B cell (primary cell): Measurements from ENCODE around the gene RNGTT. TPM values are rescaled to one million over a fixed set of nuclear protein-coding genes. Genes with fewer than 3 reads are reported as not detected.
A peak's percentile ranks its signal among the peaks of the same experiment; 100 is the strongest.

Experiments
- ATAC-seq: fragments of 200-7000 bp; cut with Tn5 transposase; one replicate; pipeline ENCODE4 v1.10.0; 2021; ENCODE audit warnings: low read depth, mild to moderate bottlenecking, moderate number of reproducible peaks, moderate library complexity
- CTCF ChIA-PET: fragments of 350-600 bp; sonication (Branson Sonifier 250); formaldehyde crosslinking; loops from one replicate; lab custom pipeline; 2021; ENCODE audit warnings: antibody characterized with exemption, inconsistent platforms; lab: Charles Lee
- POLR2A ChIA-PET: fragments of 350-600 bp; sonication (Branson Sonifier 250); formaldehyde crosslinking; loops from one replicate; lab custom pipeline; 2021; ENCODE audit warnings: antibody characterized with exemption; lab: Charles Lee
- DNase-seq: peaks from one replicate; pipeline ENCODE4 v3.0.0; 2013
- H2AFZ ChIP-seq: 2 replicates; pipeline ENCODE4 v1.6.1; 2012; ENCODE audit warnings: mild to moderate bottlenecking, low read depth, low read length; ENCODE audit not compliant: insufficient read depth, poor library complexity, severe bottlenecking
- H3K27ac ChIP-seq, 2 donors: 1 replicate in 1 of 2; 2 replicates in 1 of 2; pipeline ENCODE4 v1.5.1; 2012 to 2013; ENCODE audit warnings: low read length in 2 of 2, mild to moderate bottlenecking in 2 of 2, moderate library complexity in 1 of 2
- H3K27me3 ChIP-seq, 4 experiments: fragments of 200-600 bp in 1 of 4; sonication (generic) in 1 of 4; replicated peaks in 1 of 4; 1 replicate in 2 of 4; 2 replicates in 2 of 4; pipeline versions ENCODE4 v1.6.1 to v1.7.0; 2013 to 2016; ENCODE audit warnings: low read length in 3 of 4, mild to moderate bottlenecking in 2 of 4, mixed read lengths in 1 of 4, moderate library complexity in 1 of 4; ENCODE audit not compliant: insufficient read depth in 4 of 4, control insufficient read depth in 3 of 4; ENCODE audit errors: control extremely low read depth in 1 of 4
- H3K36me3 ChIP-seq, 2 experiments: replicated peaks in 1 of 2; 1 replicate in 1 of 2; 2 replicates in 1 of 2; pipeline versions ENCODE4 v1.6.1 to v1.7.1; 2013; ENCODE audit warnings: low read length in 1 of 2; ENCODE audit not compliant: insufficient read depth in 2 of 2, control insufficient read depth in 1 of 2; ENCODE audit errors: control extremely low read depth in 1 of 2, extremely low read depth in 1 of 2
- H3K4me1 ChIP-seq, 2 donors: fragments of 200-600 bp in 1 of 2; sonication (generic) in 1 of 2; 1 replicate in 1 of 2; 2 replicates in 1 of 2; pipeline versions ENCODE4 v1.5.1 to v1.6.1; 2013 to 2017; ENCODE audit warnings: low read length in 2 of 2; ENCODE audit not compliant: control insufficient read depth in 2 of 2, insufficient read depth in 2 of 2
- H3K4me2 ChIP-seq: replicated peaks from 2 replicates; pipeline ENCODE3; 2012; ENCODE audit warnings: mild to moderate bottlenecking, low read depth, low read length; ENCODE audit not compliant: poor library complexity, severe bottlenecking
- H3K4me3 ChIP-seq, 5 experiments: fragments of 200-600 bp in 1 of 5; sonication (generic) in 1 of 5; 1 replicate in 3 of 5; 2 replicates in 2 of 5; pipeline versions ENCODE4 v1.5.1 to v1.7.0; 2011 to 2016; ENCODE audit warnings: low read length in 4 of 5, mild to moderate bottlenecking in 4 of 5, low read depth in 2 of 5, control low read depth in 1 of 5, moderate library complexity in 1 of 5; ENCODE audit not compliant: insufficient read depth in 1 of 5; ENCODE audit errors: control extremely low read depth in 1 of 5, extremely low read depth in 1 of 5
- H3K79me2 ChIP-seq: fragments of 200-600 bp; sonication (generic); one replicate; pipeline ENCODE4 v1.6.0; 2016; ENCODE audit warnings: low read length; ENCODE audit not compliant: control insufficient read depth, insufficient read depth
- H3K9ac ChIP-seq: fragments of 200-600 bp; sonication (generic); 2 replicates; pipeline ENCODE4 v1.6.1; 2017; ENCODE audit warnings: mild to moderate bottlenecking, low read length, moderate library complexity
- H3K9me3 ChIP-seq, 3 donors: one replicate each; pipeline versions ENCODE4 v1.6.1 to v1.7.1; 2013; ENCODE audit warnings: low read length in 2 of 3; ENCODE audit not compliant: control insufficient read depth in 2 of 3, insufficient read depth in 1 of 3; ENCODE audit errors: control extremely low read depth in 1 of 3
- H4K20me1 ChIP-seq: 2 replicates; pipeline ENCODE4 v1.6.0; 2012; ENCODE audit warnings: mild to moderate bottlenecking, low read length; ENCODE audit not compliant: insufficient read depth, control insufficient read depth, poor library complexity, severe bottlenecking
- H3K27ac Mint-ChIP-seq: one replicate; pipeline ENCODE4 v1.8.0; 2021; ENCODE audit warnings: mixed read lengths
- H3K27me3 Mint-ChIP-seq: one replicate; pipeline ENCODE4 v1.8.0; 2021; ENCODE audit warnings: mixed read lengths
- H3K4me1 Mint-ChIP-seq: one replicate; pipeline ENCODE4 v1.8.0; 2021; ENCODE audit warnings: mixed read lengths
- H3K4me3 Mint-ChIP-seq: one replicate; pipeline ENCODE4 v1.8.0; 2021; ENCODE audit warnings: mixed read lengths
- H3K9me3 Mint-ChIP-seq: one replicate; pipeline ENCODE4 v1.8.0; 2022; ENCODE audit warnings: mixed read lengths; ENCODE audit not compliant: insufficient read depth
- EZH2 ChIP-seq: IDR thresholded peaks from 2 replicates; pipeline ENCODE4 v1.6.1; 2012; ENCODE audit warnings: borderline replicate concordance, low read depth, mild to moderate bottlenecking, moderate library complexity, low read length; ENCODE audit not compliant: insufficient read depth, poor library complexity, severe bottlenecking
- WGBS: methylation state at CpG from one replicate; pipeline ENCODE4 v1.1.5; 2013; ENCODE audit warnings: missing lambda C conversion rate; ENCODE audit not compliant: insufficient coverage; 5-methylcytosine and 5-hydroxymethylcytosine counted together
- intact Hi-C: fragments of 100-400 bp; cut with micrococcal nuclease; formaldehyde crosslinking; loops from one replicate; pipeline ENCODE4 v1.10.0; 2022
- polyA plus RNA-seq: library from polyadenylated mRNA; depleted of rRNA; stranded (reverse); fragments of >200 nt; gene quantifications from 2 replicates; pipeline ENCODE4 v1.2.3, GENCODE V29; 2012
- total RNA-seq, 2 donors: library from RNA; stranded (reverse); fragments of 120-200 nt in 1 of 2; gene quantifications; 1 replicate in 1 of 2; 2 replicates in 1 of 2; pipeline versions ENCODE4 v1.2.3 to v1.2.4, GENCODE V29; 2013 to 2022
- TF ChIP-seq, protein P1 (sequence below): fragments of 200-600 bp; IDR thresholded peaks from one replicate; pipeline ENCODE4 v1.8.0; 2022; ENCODE audit warnings: antibody characterized with exemption, mild to moderate bottlenecking

RNGTT gene
- total and polyA plus RNA-seq, 2 donors (not counting 1 experiment from before 2014, with no cell fraction given), result 10.8 to 29.1 TPM

DNA sequence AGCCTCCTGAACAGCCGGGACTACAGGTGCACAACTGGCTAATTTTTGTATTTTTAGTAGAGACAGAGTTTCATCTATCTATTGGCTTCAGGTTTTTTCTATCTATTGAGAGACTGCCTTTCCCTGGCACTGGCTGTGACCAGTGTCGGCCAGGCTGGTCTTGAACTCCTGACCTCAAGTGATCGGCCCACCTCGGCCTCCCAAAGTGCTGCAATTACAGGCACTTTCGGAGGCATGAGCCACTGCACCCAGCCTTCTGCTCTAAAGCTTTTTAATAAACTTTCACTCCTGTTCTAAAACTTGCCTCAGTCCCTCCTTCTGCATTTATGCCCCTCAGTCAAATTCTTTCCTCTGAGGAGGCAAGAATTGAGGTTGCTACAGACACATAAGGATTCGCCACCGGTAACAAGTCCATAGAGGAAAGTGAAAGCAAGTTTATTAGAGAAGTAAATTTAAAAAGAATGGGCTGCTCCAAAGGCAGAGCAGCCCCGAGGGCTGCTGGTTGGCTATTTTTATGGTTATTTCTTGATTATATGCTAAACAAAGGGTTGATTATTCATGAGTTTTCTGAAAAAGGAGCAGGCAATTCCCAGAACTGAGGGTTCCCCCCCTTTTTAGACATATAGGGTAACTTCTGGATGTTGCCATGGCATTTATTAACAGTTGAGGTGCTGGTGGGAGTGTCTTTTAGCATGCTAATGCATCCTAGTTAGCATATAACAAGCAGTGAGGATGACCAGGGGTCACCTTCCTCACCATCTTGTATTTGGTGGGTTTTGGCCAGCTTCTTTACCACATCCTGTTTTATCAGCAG is 44.8 kb upstream of the RNGTT start:
- ATAC-seq (no peak), DNase-seq (no peak)
- H3K9me3 Mint-ChIP-seq, result no peaks in the 10 kb centered on the region
- ChIA-PET POLR2A (no interaction called here), CTCF (no interaction called here)
- no peaks in the 10 kb centered on the region for H3K36me3 ChIP-seq
- TF ChIP-seq, protein P1, sequence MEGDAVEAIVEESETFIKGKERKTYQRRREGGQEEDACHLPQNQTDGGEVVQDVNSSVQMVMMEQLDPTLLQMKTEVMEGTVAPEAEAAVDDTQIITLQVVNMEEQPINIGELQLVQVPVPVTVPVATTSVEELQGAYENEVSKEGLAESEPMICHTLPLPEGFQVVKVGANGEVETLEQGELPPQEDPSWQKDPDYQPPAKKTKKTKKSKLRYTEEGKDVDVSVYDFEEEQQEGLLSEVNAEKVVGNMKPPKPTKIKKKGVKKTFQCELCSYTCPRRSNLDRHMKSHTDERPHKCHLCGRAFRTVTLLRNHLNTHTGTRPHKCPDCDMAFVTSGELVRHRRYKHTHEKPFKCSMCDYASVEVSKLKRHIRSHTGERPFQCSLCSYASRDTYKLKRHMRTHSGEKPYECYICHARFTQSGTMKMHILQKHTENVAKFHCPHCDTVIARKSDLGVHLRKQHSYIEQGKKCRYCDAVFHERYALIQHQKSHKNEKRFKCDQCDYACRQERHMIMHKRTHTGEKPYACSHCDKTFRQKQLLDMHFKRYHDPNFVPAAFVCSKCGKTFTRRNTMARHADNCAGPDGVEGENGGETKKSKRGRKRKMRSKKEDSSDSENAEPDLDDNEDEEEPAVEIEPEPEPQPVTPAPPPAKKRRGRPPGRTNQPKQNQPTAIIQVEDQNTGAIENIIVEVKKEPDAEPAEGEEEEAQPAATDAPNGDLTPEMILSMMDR, result no peak
- no peak for TF ChIP-seq EZH2
- H4K20me1 ChIP-seq, result no peaks in the 10 kb centered on the region
- peak overlapping the region; percentile 69 for H2AFZ ChIP-seq
- peak overlapping the region; percentile 50 for H3K4me2 ChIP-seq
- H3K27me3 ChIP-seq, result no peaks in the 10 kb centered on the region
- peak overlapping the region in 1 of 5 experiments; percentile 16 for H3K4me3 ChIP-seq
- no peaks in the 10 kb centered on the region for H3K79me2 ChIP-seq
- H3K27ac Mint-ChIP-seq, result no peak overlapping the region
- no peak overlapping the region for H3K9ac ChIP-seq
- H3K27me3 Mint-ChIP-seq, result no peaks in the 10 kb centered on the region
- peaks cover 5 to 6% of the 10 kb centered on the region in 2 donors for H3K4me1 ChIP-seq
- H3K9me3 ChIP-seq, result no peaks in the 10 kb centered on the region
- H3K27ac ChIP-seq, result no peak overlapping the region
- WGBS, result 78% methylated on average over 5 of the region's 8 CpGs
- H3K4me1 Mint-ChIP-seq, result peaks cover 11% of the 10 kb centered on the region
- peak overlapping the region; percentile 49 for H3K4me3 Mint-ChIP-seq
- intact Hi-C loops, result no loop called here
